MCF 10A (cell line): Measurements from ENCODE around the gene SEMA3G. TPM values are rescaled to one million over a fixed set of nuclear protein-coding genes. Genes with fewer than 3 reads are reported as not detected.

Experiments
- BruUV-seq: library from RNA; stranded (reverse); fragments of 400-500 nt; replicated peaks from 2 replicates; lab custom pipeline; 2021; lab: Mats Ljungman, UMichigan
- CTCF ChIA-PET: fragments of 300-600 bp; sonication (Branson Sonifier 250); formaldehyde crosslinking; extraction: SDS; loops from one replicate; lab custom pipeline; 2021; ENCODE audit warnings: antibody characterized with exemption, inconsistent platforms; lab: Yijun Ruan, JAX
- POLR2A ChIA-PET: fragments of 300-600, 350-650 bp; sonication (Branson Sonifier 250); formaldehyde crosslinking; extraction: SDS; loops from one replicate; lab custom pipeline; 2020; ENCODE audit warnings: antibody characterized with exemption, inconsistent platforms; lab: Yijun Ruan, JAX
- DNase-seq: peaks from one replicate; pipeline ENCODE4 v3.0.0-alpha.2; 2018; ENCODE audit not compliant: unreplicated experiment
- H3K27ac Mint-ChIP-seq: one replicate; pipeline ENCODE4 v1.8.0; 2022; ENCODE audit warnings: mild to moderate bottlenecking, low read depth, mixed read lengths; ENCODE audit not compliant: unreplicated experiment
- H3K27me3 Mint-ChIP-seq: one replicate; pipeline ENCODE4 v1.8.0; 2022; ENCODE audit warnings: mixed read lengths; ENCODE audit not compliant: insufficient read depth, unreplicated experiment
- H3K36me3 Mint-ChIP-seq: one replicate; pipeline ENCODE4 v1.8.0; 2022; ENCODE audit warnings: mild to moderate bottlenecking, moderate library complexity, mixed read lengths; ENCODE audit not compliant: insufficient read depth, unreplicated experiment
- H3K4me1 Mint-ChIP-seq: one replicate; pipeline ENCODE4 v1.8.0; 2022; ENCODE audit warnings: mixed read lengths; ENCODE audit not compliant: insufficient read depth, unreplicated experiment
- H3K4me3 Mint-ChIP-seq: one replicate; pipeline ENCODE4 v1.8.0; 2022; ENCODE audit warnings: mild to moderate bottlenecking, moderate library complexity, mixed read lengths; ENCODE audit not compliant: unreplicated experiment
- H3K9me3 Mint-ChIP-seq: one replicate; pipeline ENCODE4 v1.8.0; 2022; ENCODE audit warnings: mixed read lengths; ENCODE audit not compliant: unreplicated experiment
- CTCF ChIP-seq: fragments of 200-600 bp; IDR thresholded peaks from one replicate; pipeline ENCODE4 v1.8.0; 2022; ENCODE audit warnings: antibody characterized with exemption, mild to moderate bottlenecking; ENCODE audit not compliant: unreplicated experiment
- intact Hi-C: fragments of 100-400 bp; cut with micrococcal nuclease; formaldehyde crosslinking; loops from 2 replicates; pipeline ENCODE4 v1.14.1; 2022
- total RNA-seq: library from RNA; stranded (reverse); gene quantifications from 2 replicates; pipeline ENCODE4 v1.2.3, GENCODE V29; 2022

SEMA3G gene
- total RNA-seq, 1 experiment from 2014 or later, result 0.12 TPM

GRCh38 chr3:52452126-52452525 is 7.2 kb upstream of the SEMA3G start:
- ChIA-PET CTCF (interaction anchor here (0.7 to 2.0 kb wide), 3 partner anchors 23 to 446 kb away, joined by 3 to 14 read pairs (median 4); no protein-coding TSS in a partner anchor), POLR2A (no interaction called here)
- peaks cover 6% of the 10 kb centered on the region for H3K36me3 Mint-ChIP-seq
- H3K27me3 Mint-ChIP-seq, result no peaks in the 10 kb centered on the region
- intact Hi-C loops, result no loop called here
- TF ChIP-seq CTCF, result no peak
- no peak overlapping the region for H3K27ac Mint-ChIP-seq
- peaks cover 20% of the 10 kb centered on the region for H3K4me1 Mint-ChIP-seq
- DNase-seq, result no peak
- no peaks in the 10 kb centered on the region for H3K9me3 Mint-ChIP-seq
- no peak overlapping the region for H3K4me3 Mint-ChIP-seq
- no TSS peak for BruUV-seq

DNA sequence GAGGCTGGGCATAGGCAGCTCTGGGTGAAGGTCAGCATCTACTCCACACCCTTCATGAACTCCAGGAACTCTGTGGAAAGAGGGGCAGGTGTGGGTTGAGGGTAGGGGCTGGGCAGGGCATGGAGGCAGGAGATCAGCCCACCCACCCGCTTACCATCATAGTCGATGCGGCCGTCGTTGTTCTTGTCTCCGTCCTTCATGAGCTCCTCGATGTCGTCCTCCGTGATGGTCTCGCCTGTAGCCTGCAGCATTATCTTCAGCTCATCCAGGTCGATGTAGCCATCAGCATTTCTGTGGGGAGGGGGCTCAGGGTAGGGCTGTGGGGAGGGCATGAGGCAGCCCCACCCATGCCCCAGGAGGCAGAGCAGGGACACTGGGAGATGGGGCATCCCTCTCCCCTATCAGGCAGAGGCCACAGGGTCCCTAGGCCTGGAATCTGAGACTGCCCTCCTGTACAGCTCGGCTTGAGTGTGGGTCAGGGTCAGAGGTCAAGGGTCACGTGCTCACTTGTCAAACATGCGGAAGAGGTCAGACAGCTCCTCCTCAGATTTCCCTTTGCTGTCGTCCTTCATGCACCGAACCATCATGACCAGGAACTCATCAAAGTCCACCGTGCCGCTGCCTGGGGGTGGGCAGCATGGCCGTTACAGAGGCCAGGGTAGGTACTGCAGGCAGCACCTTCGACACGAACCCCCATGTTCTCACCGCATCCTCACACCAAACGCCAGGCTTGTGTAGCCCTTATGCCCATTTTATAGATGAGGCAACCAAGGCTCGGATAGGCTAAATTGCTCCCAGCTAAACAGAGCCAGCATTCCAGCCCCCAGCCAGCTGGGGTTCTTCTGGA is 6.6 kb upstream of the SEMA3G start:
- Mint-ChIP-seq H3K4me3 (no peak overlapping the region), H3K9me3 (no peaks in the 10 kb centered on the region), H3K27me3 (no peaks in the 10 kb centered on the region), H3K27ac (no peak overlapping the region), H3K4me1 (peaks cover 13% of the 10 kb centered on the region), H3K36me3 (peaks cover 6% of the 10 kb centered on the region)
- ChIA-PET POLR2A (no interaction called here), CTCF (interaction anchor here (0.5 to 2.0 kb wide), 4 partner anchors 23 to 554 kb away, joined by 3 to 14 read pairs (median 4); no protein-coding TSS in a partner anchor)
- DNase-seq, result no peak
- no peak for TF ChIP-seq CTCF
- intact Hi-C loops, result no loop called here
- no TSS peak for BruUV-seq

- POLR2A ChIA-PET, result interaction anchor here (0.8 to 2.0 kb wide), 2 partner anchors 23 to 444 kb away, joined by 3 to 6 read pairs; no protein-coding TSS in a partner anchor
These were observed 5.8 kb upstream of the SEMA3G start for GRCh38 chr3:52450489-52451236.

More at GRCh38 chr3:52450489-52451236, 5.8 kb upstream of the SEMA3G start:
- CTCF ChIA-PET, result interaction anchor here (0.5 to 8.3 kb wide), 6 partner anchors 21 to 594 kb away, joined by 3 to 278 read pairs (median 3); no protein-coding TSS in a partner anchor
- H3K4me3 Mint-ChIP-seq, result no peak overlapping the region
- H3K9me3 Mint-ChIP-seq, result no peaks in the 10 kb centered on the region
- intact Hi-C loops, result no loop called here
- peaks cover 6% of the 10 kb centered on the region for H3K4me1 Mint-ChIP-seq
- peaks cover 6% of the 10 kb centered on the region for H3K36me3 Mint-ChIP-seq
- no peaks in the 10 kb centered on the region for H3K27me3 Mint-ChIP-seq
- BruUV-seq, result no TSS peak
- no peak overlapping the region for H3K27ac Mint-ChIP-seq
- DNase-seq, result no peak
- TF ChIP-seq CTCF, result no peak
